GM20000 (cell line): Measurements from ENCODE around the gene VGF.

Source experiments
- DNase-seq: peaks from one replicate; pipeline ENCODE4 v3.0.0; 2012; ENCODE audit warnings: low spot score
- CTCF ChIP-seq: IDR thresholded peaks from 2 replicates; pipeline ENCODE4 v1.5.1; 2012; ENCODE audit warnings: mild to moderate bottlenecking, control low read depth; ENCODE audit errors: extremely low read depth, missing control alignments

Gene VGF

DNA sequence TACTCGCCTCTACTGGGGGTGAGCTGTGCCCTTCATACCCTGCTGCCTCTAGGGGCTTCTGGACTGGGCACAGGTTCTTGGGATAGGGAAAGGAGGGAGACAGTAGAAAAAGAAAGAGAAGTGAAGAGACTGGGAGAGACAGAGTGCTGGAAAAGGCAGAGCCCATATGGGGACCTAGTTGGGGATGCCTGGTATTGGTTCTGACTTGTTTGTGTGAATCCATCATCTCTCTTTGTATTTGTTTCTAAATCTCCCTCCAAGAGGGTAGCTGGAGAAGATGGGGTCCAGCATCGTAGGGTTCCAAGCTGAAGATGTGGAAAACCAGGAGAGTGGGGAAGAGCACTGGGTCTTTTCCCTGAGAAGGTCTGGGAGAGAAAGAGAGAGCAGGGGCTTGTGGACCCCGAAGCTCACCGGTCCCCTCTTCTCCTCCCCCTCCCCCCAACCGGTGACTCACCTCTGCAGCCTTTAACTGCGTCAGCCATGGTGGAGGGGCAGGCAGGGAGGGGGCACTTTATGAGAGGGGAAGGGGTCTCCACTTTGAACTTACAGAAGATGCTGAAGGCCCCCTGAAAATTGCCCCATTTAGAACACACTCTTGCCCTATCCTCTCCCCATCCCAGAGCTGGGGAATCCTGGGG is 3.2 kb upstream of the VGF start:
- DNase-seq = no peak
- no peak for TF ChIP-seq CTCF

GRCh38 chr7:101167645-101168411 is 2.5 kb upstream of the VGF start:
- no peak for DNase-seq
- no peak for TF ChIP-seq CTCF

DNA sequence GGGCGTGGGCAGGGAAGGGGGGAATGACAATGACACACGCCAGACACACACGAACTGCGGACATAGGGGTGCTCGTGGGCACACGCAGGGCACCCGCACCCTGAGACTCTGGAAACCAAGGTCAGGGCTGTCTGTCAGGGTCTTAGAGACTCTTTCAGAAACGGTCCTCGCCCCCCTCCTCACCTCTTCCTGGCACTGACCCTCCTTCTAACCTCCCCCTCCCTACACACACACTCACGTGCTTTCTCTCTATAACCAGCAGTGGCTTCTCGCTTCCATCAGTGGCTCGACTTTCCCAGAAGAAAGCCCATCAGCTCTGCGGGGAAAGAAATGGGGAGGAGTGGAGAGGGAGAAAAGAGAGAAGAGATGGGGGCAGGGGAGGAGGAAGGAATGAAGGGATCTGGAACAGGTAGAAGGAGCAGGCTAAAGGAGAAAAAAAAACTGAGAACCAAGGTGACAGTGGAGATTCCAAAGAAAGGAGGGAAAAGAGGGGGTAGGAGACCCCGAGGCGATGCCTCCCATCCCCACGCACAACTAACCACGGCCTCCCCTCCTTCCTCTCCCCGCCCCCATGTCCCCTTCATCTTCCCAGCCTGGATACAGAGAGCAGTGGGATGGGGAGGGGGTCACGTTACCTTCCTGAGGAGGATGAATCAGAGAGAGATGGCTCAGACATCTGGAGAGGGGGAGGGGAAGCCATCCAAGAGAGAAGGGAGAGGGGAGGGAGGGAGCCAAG is 1.7 kb upstream of the VGF start:
- TF ChIP-seq CTCF = no peak
- no peak for DNase-seq

DNA sequence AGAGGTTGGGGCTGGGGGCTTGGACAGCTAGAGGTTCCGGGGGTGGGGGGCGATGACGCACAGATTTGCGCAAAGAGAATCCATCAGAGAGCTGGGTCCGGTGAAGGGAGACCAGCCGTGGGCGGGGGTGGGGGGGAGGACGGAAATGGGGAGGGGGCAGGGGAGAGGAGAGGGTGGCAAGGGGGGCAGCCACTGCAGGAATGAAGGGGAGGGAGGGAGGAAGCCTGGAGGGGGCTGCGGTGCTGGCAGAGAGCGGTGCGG is 1.2 kb upstream of the VGF start:
- DNase-seq = no peak
- no peak for TF ChIP-seq CTCF

- no peak for TF ChIP-seq CTCF
- no peak for DNase-seq
Observed at GRCh38 chr7:101165958-101166647, 734 bp upstream of the VGF start.

DNA sequence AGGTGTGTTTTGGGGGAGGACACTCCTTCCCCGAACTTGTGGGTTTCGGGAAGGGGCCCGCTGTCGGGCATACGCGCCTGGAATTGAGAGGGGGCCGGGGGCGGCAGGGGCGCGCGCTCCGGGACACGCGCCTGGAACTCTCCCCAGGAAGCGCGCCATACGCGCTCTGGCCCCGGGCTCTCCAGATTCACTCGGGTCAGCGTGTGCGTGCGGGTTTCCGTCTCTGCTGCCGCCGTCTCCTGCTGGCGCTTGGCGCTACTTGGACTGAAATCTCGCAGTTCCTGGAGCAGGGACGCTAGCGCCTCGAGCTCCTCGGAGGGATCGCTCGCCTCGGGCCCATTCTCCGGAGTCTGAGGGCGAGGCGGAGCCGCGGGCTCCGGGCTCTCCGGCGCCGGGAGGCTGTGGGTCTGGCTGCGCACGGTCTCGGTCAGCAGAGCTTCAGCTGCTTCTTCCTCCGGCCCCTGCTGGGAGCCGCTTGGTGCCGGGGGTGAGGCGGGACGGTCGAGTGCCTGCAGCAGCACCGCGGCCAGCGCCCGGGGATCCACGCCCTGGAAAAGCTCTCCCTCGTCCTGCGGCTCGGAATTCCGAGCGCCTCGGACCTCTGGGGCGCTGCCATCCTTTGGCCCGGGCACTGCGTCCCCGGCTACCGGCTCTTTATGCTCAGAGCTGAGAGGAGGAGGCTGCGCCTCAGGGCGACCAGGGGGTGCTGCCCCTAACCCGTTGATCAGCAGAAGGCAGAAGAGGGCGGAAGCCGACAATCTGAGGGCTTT is 1.1 kb downstream of the VGF start:
- TF ChIP-seq CTCF = no peak
- DNase-seq = no peak
